OCI-LY1 (cell line): ENCODE data around the gene MYO16.

ENCODE experiments used
- CTCF ChIP-seq: fragments of 200-600 bp; sonication (generic), shearing (Covaris generic); IDR thresholded peaks from 2 replicates; pipeline ENCODE4 v1.5.1; 2017; ENCODE audit warnings: mild to moderate bottlenecking, antibody characterized with exemption, low read length, moderate library complexity, mixed read lengths
- EZH2 ChIP-seq: fragments of 200-600 bp; sonication (generic), shearing (Covaris generic); IDR thresholded peaks from 2 replicates; pipeline ENCODE4 v1.8.0; 2017; ENCODE audit warnings: borderline replicate concordance, mixed run types, mild to moderate bottlenecking, antibody characterized with exemption, low read length, moderate library complexity, mixed read lengths

- TF ChIP-seq CTCF (peak; percentile 14; the same call in 1 of the 2 replicates), EZH2 (no peak)
These were observed 285.8 kb downstream of the MYO16 start for GRCh38 chr13:108915095-108915633.
